Activated T-cell treated with anti-CD3 and anti-CD28 coated beads for 24 hours (primary cell): ENCODE results near the gene PTGR3.

Source experiments
- DNase-seq: peaks from one replicate; pipeline ENCODE4 v3.0.0-alpha.2; 2020; ENCODE audit warnings: low read depth

The PTGR3 gene

DNA sequence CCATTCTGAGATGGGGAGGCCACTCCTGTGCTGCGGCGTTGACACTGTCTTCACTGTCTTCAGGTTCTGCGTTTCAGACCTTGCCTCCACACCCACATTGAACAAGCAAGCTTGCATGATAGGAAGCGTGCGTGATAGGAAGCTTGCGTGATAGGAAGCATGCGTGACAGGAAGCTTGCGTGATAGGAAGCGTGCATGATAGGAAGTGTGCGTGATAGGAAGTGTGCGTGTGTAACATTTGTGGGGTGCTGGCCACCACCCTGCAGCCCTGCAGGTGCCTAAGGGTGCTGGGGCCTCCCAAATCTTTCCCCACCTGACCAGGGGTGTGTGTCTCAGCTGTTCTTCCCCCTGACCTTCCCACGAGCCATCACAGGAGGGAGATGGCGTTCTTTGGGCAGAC, 27.0 kb upstream of the PTGR3 start:
- no peak for DNase-seq

DNA sequence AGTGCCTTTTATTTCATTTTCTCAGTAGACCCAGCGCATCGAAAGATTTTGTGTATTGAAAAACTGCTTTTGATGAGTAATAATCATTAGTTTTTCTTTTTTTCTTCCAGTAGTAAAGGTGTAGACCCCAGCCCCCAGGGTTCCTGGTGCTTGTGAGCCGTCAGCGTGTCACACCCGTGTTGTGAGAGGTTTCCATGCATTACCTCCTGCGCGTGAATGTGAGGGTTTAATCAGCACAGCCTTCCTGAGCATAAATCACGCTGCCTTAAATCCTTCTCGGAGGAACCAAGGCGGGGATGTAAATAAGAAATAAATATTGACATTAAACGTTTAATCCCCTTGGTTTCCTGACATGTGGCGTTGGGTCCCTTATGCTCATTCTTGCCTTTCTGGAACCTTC, 26.0 kb upstream of the PTGR3 start:
- no peak for DNase-seq

DNA sequence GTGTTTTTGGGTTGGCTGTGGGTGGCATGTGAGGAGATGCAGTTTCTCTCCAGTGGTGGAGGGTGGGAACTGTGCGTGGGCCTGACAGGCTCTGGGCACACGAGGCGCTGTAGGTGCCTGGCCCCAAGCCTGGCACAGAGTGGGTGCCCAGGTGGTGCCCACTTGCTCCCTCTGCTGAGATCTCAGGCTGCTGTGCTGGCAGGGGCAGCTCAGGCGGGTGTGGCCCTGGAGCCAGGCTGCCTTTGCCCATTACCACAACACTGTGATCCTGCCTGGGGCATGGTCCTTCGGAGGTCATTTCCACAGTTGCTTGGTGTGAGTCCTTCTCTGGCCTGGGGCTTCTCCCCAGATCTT, 22.1 kb upstream of the PTGR3 start:
- no peak for DNase-seq

DNA sequence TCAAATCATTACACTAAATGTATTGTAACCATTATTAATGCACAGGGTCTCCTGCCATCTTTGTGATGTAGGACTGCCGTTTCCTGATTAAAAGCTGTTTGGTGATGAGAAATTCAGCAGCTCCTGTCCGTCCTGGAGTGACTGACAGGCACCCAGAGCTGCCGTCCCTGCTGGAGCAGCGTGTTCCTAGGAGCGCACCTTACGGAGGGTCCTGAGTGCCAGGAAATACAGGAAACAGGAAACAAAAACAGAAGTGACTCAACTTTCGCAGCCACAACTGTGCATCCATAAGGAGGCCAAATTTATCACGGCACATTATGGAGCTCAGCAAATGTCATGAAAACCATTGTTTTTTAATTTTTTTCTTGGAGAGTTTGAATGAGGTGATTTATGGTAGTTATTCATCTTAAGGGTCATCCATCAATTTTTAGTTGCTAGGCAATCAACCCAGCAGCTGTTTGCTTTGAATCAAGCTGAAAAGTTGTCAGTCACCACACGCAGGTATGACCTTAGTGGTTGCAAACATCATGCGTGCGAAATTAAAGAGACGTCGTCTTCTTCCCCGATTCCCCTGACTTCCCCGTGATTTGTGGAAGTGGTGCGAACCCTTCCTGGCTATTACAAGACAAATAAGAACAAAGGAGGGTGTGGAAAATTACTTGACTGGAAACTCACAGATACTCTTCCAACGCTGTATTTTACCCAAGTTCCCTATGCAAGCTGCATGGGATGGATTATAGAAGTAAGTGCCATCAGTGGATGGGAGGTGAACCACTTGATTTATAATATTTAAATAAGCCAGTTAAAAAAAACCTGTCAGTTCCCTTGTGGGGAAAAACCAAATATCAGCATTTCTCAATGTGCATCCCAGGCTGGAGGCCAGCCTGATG, 21.5 kb upstream of the PTGR3 start:
- no peak for DNase-seq

DNA sequence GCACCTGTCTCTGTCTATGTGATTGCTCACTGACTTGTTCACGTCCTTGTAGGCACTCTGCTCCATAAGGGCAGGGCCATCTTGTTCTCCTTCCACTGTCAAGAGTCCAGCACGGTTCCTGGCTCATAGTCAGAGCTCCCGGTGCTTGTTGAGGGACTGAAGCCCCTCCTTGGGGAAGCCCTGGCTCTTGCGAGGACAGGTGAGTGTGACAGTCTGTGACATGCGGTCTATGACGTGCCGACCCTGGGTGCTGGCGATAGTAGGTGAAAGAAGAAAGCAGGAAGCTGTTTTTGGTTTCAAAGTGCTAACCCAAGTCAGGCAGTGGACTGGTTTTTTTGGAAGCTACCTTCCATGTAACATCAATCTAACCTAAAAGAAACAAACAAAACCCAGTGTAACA, 20.5 kb upstream of the PTGR3 start:
- no peak for DNase-seq

DNA sequence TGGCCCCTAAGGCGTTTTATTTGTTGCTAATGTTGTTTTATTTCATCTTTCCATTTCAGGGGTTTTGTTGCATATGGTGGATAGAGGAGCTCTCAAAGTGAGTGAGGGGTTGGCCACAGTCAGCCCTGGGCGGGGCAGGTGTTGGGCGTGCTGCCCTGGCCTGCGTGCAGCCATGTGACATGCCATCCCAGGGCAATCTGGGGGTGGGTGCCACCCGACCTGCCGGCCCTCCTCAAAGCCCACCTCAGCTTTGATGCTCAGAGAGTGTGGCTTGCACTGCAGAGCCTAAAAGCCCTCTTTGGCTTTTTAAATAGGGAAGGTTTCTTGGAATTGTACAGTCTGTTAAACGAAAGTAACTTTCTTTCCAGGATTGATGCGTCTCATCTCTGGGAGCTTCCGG, 20.0 kb upstream of the PTGR3 start:
- DNase-seq: no peak

DNA sequence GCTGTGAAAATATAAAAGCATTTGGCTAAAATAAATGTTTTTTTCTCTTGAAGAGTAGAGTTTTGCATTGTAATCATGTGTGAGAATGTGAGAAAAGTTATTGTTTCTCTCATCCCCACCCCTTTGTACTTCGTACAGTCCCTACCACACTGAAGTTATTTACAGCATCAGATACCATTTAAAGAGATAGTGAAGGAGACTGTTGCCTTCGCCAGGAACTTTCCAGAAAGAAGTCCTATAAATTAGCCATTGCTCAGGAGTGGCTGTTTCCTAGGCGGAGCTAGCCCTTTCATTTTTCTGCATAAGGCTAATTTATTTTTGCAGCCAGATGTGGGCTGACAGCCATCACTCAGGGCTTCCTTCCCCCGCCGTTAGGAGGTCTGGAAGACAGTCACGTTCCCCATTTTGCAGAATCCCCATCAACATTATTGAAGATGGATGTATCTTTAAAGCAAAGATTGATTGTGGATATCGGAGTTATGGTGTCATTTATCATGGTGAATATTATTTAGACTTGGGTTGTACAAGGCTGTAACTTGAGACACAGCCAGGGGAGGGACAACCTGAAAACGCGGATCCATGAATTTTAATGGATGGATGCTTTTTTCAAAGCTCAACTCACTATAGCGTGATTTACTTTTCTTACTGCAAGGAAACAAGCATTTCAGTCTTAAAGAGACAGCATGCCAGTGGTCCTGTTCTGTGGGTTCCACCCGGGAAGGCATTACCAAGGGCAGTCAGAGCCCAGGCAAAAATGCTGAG, 18.8 kb upstream of the PTGR3 start:
- no peak for DNase-seq

DNA sequence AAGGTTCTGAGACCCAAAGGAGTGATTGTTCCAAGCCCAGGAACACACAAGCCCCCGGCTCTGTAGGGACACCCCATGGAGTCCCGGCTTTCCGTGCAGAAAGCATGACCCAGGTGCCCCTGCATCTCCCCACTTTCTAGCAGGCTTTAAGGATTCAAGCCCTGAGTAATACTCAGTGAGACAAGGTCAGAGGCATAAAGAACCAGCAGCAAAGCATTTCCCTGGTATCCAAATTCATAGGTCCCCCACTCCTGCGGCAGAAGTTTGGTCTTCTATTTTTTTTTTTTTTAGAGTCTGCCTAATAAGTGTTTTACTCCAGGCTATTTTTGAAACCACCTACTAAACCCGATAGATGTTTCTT, 18.0 kb upstream of the PTGR3 start:
- no peak for DNase-seq

DNA sequence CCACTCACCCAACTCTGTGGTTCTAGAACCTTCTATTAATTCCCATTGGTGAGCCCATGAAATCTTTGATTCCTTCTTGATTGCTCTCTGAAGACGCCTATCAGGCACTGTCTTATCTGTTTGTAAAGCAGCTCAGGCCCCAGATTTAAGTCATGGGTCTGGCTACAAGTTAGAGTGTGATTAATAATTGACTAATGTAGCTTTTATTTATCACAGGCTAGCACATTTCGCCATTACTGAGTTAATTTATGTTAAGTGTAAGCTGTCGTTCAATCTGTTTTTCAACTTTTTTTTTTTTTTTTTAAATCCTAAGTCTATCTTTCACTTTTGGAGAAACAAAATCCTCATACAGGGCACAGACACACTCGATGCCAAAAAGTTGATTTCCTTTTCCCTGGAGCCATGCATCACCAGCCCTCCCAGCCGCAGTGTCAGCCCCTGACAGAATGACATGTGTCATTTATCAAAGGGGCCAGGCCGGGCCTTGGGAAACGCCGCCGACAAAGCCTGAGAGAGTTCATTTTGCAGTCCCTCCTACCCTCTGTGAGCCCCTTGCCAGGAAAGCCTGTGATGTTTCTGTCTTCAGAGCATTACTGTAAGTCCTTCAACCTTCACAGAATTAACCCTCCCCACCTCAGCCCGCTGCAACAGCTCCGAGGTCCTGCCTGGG, 17.5 kb upstream of the PTGR3 start:
- no peak for DNase-seq

DNA sequence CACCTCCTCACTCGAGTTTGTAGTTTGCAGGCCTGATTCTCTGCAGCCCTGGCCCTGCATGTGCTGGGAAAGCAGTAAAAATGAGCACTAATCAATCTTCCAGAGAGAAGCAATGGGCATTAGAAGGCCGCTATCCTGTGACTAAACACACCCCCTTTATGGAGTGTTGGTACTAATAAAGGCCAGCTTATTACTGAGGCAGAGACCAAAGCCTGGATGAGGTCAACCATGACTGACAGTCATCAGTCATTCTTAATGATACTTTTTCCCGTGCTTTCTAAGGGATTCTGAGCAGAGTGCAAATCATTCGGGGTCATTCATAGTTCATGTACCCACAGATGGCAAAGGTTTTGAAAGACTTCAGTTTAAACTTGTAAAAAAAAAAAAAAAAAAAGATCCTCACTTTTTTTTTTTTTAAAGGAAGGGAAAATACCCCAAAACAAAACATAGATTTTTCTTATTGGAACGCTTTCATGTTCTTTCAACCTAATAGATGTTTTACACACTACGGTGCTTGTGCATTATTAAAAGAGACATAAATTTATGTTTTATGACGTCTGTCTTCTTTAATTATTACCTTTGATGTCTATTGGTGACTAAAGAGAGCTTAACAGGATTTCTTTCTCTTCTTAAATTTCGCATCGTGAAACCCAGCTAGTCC, 14.9 kb upstream of the PTGR3 start:
- no peak for DNase-seq

DNA sequence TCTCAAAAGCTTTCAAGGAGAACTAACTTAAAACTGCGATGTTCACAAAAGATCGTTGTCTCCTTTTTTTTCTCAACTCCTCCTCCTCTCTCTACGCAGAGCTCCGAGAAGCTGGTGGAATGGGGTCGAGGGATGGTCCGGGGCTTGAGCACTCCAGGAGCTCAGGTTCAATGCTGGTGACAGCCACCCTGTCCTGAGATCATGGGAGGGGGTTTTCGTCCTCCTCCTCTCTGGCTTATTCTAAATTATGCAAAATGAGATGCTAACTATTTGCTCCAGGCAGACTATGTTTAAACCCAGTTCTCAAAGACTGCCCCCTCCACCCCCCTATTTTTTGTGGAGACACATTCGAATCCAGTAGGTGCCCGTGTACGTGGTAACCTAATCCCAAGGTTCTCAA, 13.5 kb upstream of the PTGR3 start:
- DNase-seq: no peak

DNA sequence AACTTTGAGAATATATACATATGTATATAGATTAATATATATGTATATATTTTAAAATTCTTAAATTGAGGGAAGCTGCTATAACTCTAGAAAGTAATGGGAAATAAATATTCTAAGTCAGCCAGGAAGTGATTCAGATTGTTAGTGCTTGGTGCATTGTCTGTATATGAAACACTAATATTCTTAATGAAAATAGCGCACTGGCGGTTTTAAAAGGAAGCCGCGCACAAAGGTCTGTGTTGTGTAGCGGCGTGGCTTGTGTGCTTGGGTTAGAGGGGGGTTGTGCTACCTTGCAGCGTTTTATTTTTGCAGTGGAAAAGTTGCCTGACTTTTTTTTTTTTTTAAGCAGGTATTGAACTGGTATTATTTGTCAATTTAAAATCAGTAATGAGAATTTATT, 13.0 kb upstream of the PTGR3 start:
- no peak for DNase-seq

DNA sequence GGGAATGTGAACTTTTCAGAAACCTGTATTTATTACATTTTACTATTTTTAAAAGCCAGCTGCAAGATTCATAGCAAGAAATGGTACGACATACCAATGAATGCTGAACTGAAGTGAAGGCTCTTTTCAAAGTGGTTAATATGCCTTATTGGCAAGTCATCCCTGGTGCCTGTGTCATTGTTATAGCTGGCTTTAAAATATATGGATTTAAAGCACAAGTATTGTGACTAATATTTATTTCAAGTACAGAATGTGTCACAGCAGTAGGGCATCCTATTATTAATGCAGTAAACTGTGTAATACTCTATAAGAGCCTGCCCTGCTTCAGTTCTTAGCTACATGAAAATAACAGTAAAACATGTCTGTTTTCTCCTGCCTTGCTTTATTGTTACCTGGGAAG, 12.5 kb upstream of the PTGR3 start:
- DNase-seq: no peak

DNA sequence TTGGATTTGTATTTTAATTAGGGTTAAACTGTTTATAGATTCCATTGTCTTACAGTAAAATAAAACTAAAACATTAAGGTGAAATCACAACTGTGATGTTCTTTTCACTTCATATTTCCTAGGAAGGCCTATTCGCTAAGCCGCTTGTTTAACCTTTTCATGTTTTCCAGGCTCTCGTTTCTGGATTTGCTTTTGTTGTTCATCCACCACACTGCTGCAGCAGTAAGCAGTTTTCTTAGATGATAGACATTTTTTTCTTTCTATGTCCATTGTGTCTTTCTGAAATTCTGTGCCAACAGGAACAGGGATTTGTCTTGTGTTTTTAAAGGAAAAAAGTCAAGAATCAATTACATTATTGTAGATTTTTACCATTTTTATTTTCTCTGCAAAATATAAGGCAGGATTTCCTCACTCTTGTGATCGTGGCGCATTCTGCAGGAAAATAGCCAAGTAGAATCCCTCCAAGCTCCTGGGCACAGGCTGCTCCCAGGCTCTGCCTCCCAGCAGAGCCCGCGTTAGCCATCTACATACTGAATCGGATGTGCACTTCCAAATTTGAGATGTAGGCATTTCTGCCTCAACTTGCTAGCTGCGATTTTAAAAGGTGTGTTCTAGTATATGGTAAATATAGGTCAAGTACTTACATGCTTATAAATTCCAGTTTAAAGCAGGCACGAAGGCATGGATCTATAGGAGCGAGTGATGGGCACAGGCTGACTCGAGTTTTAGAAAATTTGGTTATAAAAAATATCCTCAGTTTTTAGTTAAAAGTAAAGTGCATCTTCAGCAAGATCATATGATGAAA, 11.8 kb upstream of the PTGR3 start:
- no peak for DNase-seq

DNA sequence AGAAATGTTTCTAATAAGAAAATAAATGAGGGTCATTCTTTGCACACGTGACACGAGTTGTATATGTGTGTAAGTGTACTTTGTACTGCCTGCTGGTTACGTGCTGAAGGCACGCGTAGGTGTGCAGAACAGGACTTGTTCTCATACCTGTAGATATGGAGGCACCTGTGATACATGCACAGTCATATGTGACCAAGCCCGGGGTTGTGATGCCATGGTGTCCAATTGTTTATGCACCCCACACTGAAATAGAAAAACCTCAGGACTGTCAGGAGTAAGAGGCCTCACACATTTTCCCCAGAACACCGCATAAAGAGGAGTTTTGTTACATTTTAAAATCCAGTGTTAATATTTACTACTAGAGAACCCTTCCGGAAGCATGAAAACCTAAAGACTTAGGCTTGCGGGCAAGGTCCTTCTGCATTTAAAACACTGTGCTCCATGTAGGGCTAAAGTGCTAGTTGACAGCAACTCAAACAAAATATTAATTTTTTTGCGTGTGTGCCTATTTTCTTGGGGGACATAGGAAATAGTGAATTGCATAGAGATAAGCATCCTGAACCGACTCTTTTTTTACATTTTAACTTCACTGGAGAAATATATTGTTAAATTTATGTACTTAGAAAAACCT, 10.9 kb upstream of the PTGR3 start:
- no peak for DNase-seq

DNA sequence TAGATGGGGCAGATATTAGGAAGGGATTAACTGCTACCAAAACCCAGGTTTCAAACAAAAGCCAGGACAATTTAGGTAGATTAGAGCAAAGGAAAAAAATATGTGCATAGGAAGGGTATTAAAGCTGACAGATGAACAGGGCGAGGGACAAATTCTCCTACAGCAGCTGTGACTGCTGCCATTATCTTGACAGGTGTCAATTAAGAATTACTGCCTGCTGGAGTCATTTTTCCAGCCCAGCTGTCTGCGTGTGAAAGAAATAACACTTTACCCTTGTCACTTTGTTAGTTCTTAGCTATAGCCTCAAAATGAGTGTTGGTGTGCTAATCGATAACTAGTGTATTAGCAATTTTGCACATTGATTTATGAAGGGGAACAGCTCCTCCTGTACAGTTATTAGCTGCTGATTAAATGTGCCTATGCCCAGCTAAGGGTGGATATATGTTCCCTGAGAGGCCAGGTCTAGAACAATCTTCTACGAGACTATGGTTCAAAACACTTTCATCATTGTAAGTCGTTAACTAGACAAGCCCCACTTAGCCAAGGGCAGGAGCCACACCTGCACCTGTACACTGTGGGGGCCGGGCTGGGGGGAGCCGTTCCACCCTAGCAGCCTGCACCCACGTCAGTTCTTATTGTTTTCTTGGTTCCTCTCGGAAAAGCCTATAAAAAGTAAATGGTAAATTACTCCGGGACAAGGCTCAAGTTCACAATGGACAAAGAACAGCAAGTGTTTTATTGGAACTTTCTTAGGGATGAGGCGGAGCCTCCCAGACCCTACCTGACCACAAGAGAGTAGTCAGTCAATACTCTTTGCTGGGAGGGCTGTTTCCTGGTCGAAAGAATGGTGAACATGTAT, 9.4 kb upstream of the PTGR3 start:
- DNase-seq: no peak

DNA sequence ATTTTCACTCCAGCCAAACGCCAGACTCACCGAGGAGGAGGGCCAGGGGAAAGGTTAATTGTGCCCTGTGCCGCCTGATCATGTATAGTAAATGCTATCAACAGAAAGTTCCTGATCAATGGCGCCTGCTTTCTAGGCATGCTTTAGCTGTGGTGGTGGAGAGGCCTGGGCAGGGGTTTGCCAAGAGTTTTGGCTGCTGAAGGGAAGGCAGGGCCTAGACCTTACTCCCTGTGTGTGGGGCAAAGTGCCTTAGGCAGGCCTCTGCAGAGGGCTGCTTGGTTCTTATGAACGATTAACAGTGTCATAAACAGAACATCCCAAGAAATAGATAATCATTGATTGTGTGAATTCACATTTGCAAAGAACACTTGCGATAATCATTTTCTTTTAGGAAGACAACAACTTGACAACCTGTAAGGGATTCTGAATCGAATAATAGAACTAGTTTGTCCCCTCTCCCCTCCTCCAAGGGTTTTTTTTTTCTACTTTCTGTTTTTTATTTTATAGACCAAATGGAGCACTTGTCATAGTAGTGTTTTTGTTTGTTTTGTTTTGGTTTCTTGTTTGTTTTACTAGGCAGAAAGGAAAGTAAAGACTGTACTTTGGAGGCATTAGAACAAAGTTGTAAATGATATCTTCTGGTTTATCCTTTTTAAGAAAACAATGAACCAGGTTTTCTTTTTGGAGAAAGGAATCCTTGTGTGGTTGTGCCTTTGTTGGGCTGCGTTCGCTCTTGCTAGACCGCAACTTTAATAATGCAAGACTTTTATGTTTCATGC, 8.2 kb upstream of the PTGR3 start:
- no peak for DNase-seq

DNA sequence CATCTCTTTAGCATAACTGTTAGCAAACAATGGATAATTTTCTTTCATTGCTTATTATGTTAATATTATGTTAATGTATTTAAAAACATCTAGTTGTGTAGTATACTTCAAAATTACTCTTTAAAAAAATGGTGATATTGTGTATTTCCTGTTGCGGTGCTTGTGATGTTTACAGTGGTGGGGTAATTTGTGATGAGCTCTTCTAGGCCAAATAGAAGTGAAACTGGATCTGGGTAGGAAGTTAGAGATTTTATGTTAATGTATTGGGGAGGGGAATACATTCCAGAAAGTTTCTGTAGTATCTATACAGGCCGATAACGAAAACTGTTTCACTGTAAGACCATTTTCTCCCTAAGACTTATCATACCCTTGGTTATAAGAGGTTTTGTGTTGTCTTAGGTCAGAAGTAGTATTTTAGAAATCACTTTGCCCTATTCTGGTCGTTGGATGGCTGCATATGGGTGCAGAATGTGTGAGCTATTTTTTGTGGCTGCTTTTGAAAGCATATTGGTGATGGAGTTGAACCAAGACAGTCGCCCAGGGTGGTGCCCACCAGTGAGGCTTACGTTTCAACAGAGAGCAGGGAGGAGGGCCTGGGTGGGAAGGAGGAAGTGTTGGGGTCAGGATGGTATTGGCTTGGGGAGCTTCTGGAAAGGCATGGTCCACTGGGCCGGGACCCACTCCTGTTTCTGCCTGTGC, 7.4 kb upstream of the PTGR3 start:
- no peak for DNase-seq

DNA sequence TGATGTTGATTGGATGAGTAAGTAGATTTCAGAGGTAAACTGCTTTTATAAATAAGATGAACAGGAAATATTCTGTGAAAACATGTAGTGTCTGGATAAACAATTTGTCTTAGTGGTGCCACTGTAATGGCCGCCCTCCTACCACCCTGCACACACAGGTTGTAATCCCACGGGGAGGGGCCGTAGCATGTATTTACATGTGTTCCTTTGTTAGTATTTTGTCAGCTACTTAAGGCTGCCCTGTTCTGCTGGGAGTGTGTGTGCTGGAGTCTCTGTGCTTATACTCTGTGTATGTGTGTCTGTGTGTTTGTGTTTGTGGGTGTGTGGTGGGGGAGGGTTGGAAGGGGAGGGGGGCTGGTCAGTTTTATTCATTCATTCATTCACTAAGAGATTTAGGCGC, 6.7 kb upstream of the PTGR3 start:
- no peak for DNase-seq
